Trophoblast cell (in vitro differentiated cells and primary cell): Measurements from ENCODE around the gene SEC16B.

ENCODE experiments used
- DNase-seq, 2 donors: peaks; one replicate each; pipeline ENCODE4 v3.0.0-alpha.2; 2016
- H2AFZ ChIP-seq: 2 replicates; pipeline ENCODE4 v1.6.1; 2013; ENCODE audit warnings: low read length, moderate library complexity, mild to moderate bottlenecking; ENCODE audit not compliant: insufficient read depth, poor library complexity
- H2AK5ac ChIP-seq: 2 replicates; pipeline ENCODE4 v1.6.1; 2013; ENCODE audit warnings: mild to moderate bottlenecking, low read length
- H2BK120ac ChIP-seq: 2 replicates; pipeline ENCODE4 v1.6.1; 2013; ENCODE audit warnings: low read length, mild to moderate bottlenecking, moderate library complexity; ENCODE audit not compliant: insufficient read depth, poor library complexity
- H2BK12ac ChIP-seq: 2 replicates; pipeline ENCODE4 v1.6.1; 2013; ENCODE audit warnings: mild to moderate bottlenecking, low read length, moderate library complexity
- H2BK5ac ChIP-seq: 2 replicates; pipeline ENCODE4 v1.6.1; 2013; ENCODE audit warnings: low read length, low read depth, moderate library complexity, mild to moderate bottlenecking; ENCODE audit not compliant: poor library complexity
- H3K14ac ChIP-seq: 2 replicates; pipeline ENCODE4 v1.6.1; 2013; ENCODE audit warnings: mild to moderate bottlenecking, low read length
- H3K18ac ChIP-seq: 2 replicates; pipeline ENCODE4 v1.6.1; 2013; ENCODE audit warnings: mild to moderate bottlenecking, low read length
- H3K23ac ChIP-seq: 2 replicates; pipeline ENCODE4 v1.6.1; 2013; ENCODE audit warnings: low read length
- H3K27ac ChIP-seq: 2 replicates; pipeline ENCODE4 v1.5.1; 2013; ENCODE audit warnings: low read depth, mild to moderate bottlenecking, inconsistent platforms, low read length, moderate library complexity
- H3K27me3 ChIP-seq: 2 replicates; pipeline ENCODE4 v1.6.1; 2013; ENCODE audit warnings: inconsistent platforms, mild to moderate bottlenecking, low read length, moderate library complexity; ENCODE audit not compliant: insufficient read depth
- H3K36me3 ChIP-seq, 2 experiments: 1 replicate in 1 of 2; 2 replicates in 1 of 2; pipeline ENCODE4 v1.6.1; 2013; ENCODE audit warnings: low read length in 2 of 2, mild to moderate bottlenecking in 2 of 2, moderate library complexity in 1 of 2; ENCODE audit not compliant: insufficient read depth in 2 of 2, control insufficient read depth in 1 of 2
- H3K4ac ChIP-seq: 2 replicates; pipeline ENCODE4 v1.6.1; 2013; ENCODE audit warnings: low read depth, mild to moderate bottlenecking, low read length, moderate library complexity
- H3K4me1 ChIP-seq, 2 experiments: 1 replicate in 1 of 2; 2 replicates in 1 of 2; pipeline ENCODE4 v1.6.1; 2013; ENCODE audit warnings: low read length in 2 of 2, mild to moderate bottlenecking in 2 of 2, moderate library complexity in 1 of 2; ENCODE audit not compliant: insufficient read depth in 2 of 2, control insufficient read depth in 1 of 2
- H3K4me2 ChIP-seq: 2 replicates; pipeline ENCODE4 v1.6.1; 2013; ENCODE audit warnings: inconsistent platforms, mild to moderate bottlenecking, low read length, moderate library complexity
- H3K4me3 ChIP-seq: 2 replicates; pipeline ENCODE4 v1.5.1; 2013; ENCODE audit warnings: mild to moderate bottlenecking, low read depth, low read length, inconsistent platforms
- H3K79me1 ChIP-seq: one replicate; pipeline ENCODE4 v1.6.1; 2013; ENCODE audit warnings: low read length
- H3K79me2 ChIP-seq: 2 replicates; pipeline ENCODE4 v1.6.1; 2013; ENCODE audit warnings: low read length, mild to moderate bottlenecking; ENCODE audit not compliant: control insufficient read depth, insufficient read depth, poor library complexity
- H3K9ac ChIP-seq: 2 replicates; pipeline ENCODE4 v1.6.1; 2013; ENCODE audit warnings: mild to moderate bottlenecking, low read length
- H3K9me3 ChIP-seq: 2 replicates; pipeline ENCODE4 v1.6.1; 2013; ENCODE audit warnings: low read depth, mild to moderate bottlenecking, control low read depth, inconsistent platforms, low read length; ENCODE audit not compliant: insufficient read depth
- H4K12ac ChIP-seq: 2 replicates; pipeline ENCODE4 v1.6.1; 2013; ENCODE audit warnings: low read depth, mild to moderate bottlenecking, low read length, moderate library complexity
- H4K8ac ChIP-seq: 2 replicates; pipeline ENCODE4 v1.6.1; 2013; ENCODE audit warnings: low read depth, mild to moderate bottlenecking, low read length, moderate library complexity
- H4K91ac ChIP-seq: one replicate; pipeline ENCODE4 v1.6.1; 2013; ENCODE audit warnings: low read depth, mild to moderate bottlenecking, low read length, moderate library complexity
- WGBS: extraction: QIAGEN DNeasy Blood & Tissue Kit; methylation state at CpG from one replicate; pipeline ENCODE4 v1.1.7; 2013; ENCODE audit warnings: missing lambda C conversion rate; ENCODE audit not compliant: insufficient read length, insufficient coverage; ENCODE audit errors: extremely low coverage; 5-methylcytosine and 5-hydroxymethylcytosine counted together

The SEC16B gene

DNA sequence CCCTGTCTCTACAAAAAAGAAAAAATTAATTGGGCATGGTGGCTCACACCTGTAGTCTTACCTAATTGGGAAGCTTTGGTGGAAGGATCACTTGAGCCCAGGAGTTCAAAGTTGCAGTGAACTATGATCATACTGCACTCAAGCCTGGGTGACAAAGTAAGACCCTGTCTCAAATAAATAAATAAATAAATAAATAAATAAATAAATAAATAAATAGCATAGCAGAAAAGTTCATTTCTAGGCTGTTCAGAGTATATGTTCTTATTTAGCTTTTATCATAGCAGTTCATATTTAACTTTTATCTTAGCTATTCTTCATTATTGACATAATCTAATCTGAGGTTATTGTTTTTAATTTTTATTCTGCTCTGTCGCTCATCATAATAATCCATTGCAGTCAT, 8.7 kb upstream of the SEC16B start:
- Histone ChIP-seq H3K18ac (no peak overlapping the region), H2BK12ac (no peak overlapping the region), H3K9me3 (no peaks in the 10 kb centered on the region), H3K14ac (no peak overlapping the region), H3K9ac (no peak overlapping the region), H4K91ac (no peak overlapping the region), H3K4me2 (no peak overlapping the region), H3K79me1 (no peaks in the 10 kb centered on the region), H3K4me1 (peaks cover 0 to 6% of the 10 kb centered on the region in 2 experiments), H4K8ac (no peak overlapping the region), H3K36me3 (no peaks in the 10 kb centered on the region), H3K27me3 (no peaks in the 10 kb centered on the region), H3K4me3 (no peak overlapping the region), H4K12ac (no peak overlapping the region), H2BK120ac (no peak overlapping the region), H2BK5ac (no peak overlapping the region), H2AFZ (no peak overlapping the region), H3K27ac (no peak overlapping the region), H3K4ac (no peak overlapping the region), H3K23ac (no peak overlapping the region), H3K79me2 (no peaks in the 10 kb centered on the region), H2AK5ac (no peak overlapping the region)
- WGBS: no CpG with 5 or more reads among the region's 1 CpG
- no peak for DNase-seq

DNA sequence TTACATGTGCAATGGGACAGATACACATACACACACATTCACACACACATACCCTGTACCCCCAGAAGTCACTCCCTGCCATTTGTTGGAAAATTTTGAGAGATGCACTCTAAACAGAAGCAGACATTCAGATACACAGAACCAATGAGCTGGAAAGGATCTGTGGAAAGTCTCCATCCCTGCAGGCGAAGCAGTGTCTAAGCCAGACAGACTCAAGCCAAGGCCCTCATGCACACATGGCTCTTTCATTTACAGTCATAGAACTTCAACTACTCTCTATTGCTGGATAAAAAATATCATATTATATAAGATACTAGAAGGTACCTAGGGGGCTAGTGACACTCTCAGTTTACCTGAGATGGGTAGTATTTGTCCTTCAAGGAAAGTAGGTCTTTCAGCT, 7.3 kb upstream of the SEC16B start:
- no peaks in the 10 kb centered on the region for H3K9me3 ChIP-seq

DNA sequence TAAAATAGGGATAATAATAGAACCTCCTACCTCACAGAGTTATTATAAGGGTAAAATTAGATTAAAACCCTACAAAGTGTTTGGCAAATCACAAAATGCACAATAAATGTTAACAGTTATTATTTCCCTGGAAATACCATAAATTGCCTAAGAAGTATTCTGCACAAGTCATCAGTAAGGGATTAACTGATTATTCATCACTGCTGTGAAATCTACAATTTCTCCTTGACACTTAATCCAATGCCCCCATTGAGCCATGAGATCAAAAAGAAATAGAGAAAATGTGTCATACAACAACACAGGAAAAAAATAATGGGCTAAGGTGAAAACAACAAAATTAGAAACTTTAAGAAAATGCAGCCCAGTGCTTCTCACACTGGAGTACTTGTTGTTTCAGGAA, 6.7 kb upstream of the SEC16B start:
- H3K4me1 ChIP-seq: peaks cover 0 to 6% of the 10 kb centered on the region in 2 experiments
- H4K8ac ChIP-seq: no peak overlapping the region

More for the DNA sequence above, 7.3 kb upstream of the SEC16B start:
- H3K23ac ChIP-seq: no peak overlapping the region
- H3K14ac ChIP-seq: no peak overlapping the region
- H3K27me3 ChIP-seq: no peaks in the 10 kb centered on the region
- H3K9ac ChIP-seq: no peak overlapping the region
- no peak overlapping the region for H2BK120ac ChIP-seq
- H2AFZ ChIP-seq: no peak overlapping the region
- H3K4me2 ChIP-seq: no peak overlapping the region
- H2BK5ac ChIP-seq: no peak overlapping the region
- no peak overlapping the region for H3K27ac ChIP-seq
- H2AK5ac ChIP-seq: no peak overlapping the region
- H2BK12ac ChIP-seq: no peak overlapping the region
- no peaks in the 10 kb centered on the region for H3K36me3 ChIP-seq
- H4K91ac ChIP-seq: no peak overlapping the region
- H4K12ac ChIP-seq: no peak overlapping the region
- no peak overlapping the region for H4K8ac ChIP-seq
- H3K79me2 ChIP-seq: no peaks in the 10 kb centered on the region
- DNase-seq: no peak
- WGBS: no CpG with 5 or more reads among the region's 1 CpG
- H3K4me3 ChIP-seq: no peak overlapping the region
- H3K4me1 ChIP-seq: peaks cover 0 to 6% of the 10 kb centered on the region in 2 experiments
- no peak overlapping the region for H3K4ac ChIP-seq
- H3K79me1 ChIP-seq: no peaks in the 10 kb centered on the region
- no peak overlapping the region for H3K18ac ChIP-seq

DNA sequence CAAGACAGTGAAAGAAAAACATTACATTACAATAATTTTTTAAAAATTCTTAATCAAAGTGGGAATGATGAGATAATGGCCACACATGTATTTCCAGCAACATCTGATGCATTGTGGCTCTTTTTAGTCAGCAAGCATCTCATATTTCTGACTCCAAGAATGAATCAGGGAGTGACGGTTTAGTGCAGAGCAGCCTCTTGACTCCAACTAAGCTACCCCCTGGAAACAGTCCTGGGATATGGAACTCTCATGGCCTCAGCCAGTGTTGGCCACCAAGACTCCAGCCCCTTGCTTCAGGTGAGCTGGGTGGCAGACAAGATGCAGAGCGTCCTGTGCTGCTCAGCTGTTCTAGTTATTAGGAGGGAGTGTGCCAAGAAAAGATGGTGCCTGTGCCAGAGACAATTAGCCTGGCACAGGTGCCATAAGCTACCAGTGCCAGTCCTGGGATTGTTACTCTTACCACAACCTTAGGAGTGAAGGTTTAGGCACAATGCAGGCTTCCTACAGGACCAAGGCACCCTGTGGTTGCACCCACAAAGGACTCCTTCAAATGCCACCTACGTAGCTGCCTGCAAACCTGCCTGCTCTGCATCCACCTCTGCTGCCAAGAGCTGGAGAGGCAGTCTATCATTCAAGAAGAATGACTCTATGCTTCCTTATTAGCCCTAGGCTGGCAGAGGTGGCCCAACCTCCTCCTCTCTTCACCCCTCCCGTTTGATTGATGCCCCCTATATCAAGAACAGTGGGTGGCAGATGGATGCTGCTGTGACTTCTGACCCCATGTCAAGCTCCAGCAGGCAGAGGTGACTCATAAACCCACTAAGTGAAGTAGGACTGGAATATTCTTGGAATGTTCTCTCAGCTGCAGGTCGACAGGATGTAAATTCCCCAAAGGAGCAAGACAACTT, 6.0 kb upstream of the SEC16B start:
- no peaks in the 10 kb centered on the region for H3K27me3 ChIP-seq
- H4K91ac ChIP-seq: no peak overlapping the region
- WGBS: no CpG with 5 or more reads among the region's 5 CpGs
- H4K8ac ChIP-seq: no peak overlapping the region
- no peak overlapping the region for H3K4ac ChIP-seq
- H3K79me1 ChIP-seq: no peaks in the 10 kb centered on the region
- H3K9ac ChIP-seq: no peak overlapping the region
- H3K9me3 ChIP-seq: no peaks in the 10 kb centered on the region
- no peak overlapping the region for H2BK12ac ChIP-seq
- H2AK5ac ChIP-seq: no peak overlapping the region
- H3K27ac ChIP-seq: no peak overlapping the region
- no peak overlapping the region for H2BK5ac ChIP-seq
- no peak overlapping the region for H3K14ac ChIP-seq
- no peaks in the 10 kb centered on the region for H3K79me2 ChIP-seq
- no peak overlapping the region for H2BK120ac ChIP-seq
- no peak overlapping the region for H2AFZ ChIP-seq
- no peak overlapping the region for H3K23ac ChIP-seq
- peaks cover 0 to 6% of the 10 kb centered on the region in 2 experiments for H3K4me1 ChIP-seq
- no peak overlapping the region for H4K12ac ChIP-seq
- no peak overlapping the region for H3K18ac ChIP-seq
- H3K36me3 ChIP-seq: no peaks in the 10 kb centered on the region
- no peak overlapping the region for H3K4me3 ChIP-seq
- DNase-seq: peak in 1 of 2 donors; percentile 46
- H3K4me2 ChIP-seq: no peak overlapping the region

More for the DNA sequence above, 6.7 kb upstream of the SEC16B start:
- Histone ChIP-seq H3K14ac (no peak overlapping the region), H2AFZ (no peak overlapping the region), H3K79me2 (no peaks in the 10 kb centered on the region), H3K4me3 (no peak overlapping the region), H4K12ac (no peak overlapping the region), H3K27ac (no peak overlapping the region), H3K4me2 (no peak overlapping the region), H3K27me3 (no peaks in the 10 kb centered on the region), H3K36me3 (no peaks in the 10 kb centered on the region), H2BK5ac (no peak overlapping the region), H2BK120ac (no peak overlapping the region), H3K23ac (no peak overlapping the region), H4K91ac (no peak overlapping the region), H3K18ac (no peak overlapping the region), H2AK5ac (no peak overlapping the region), H2BK12ac (no peak overlapping the region), H3K79me1 (no peaks in the 10 kb centered on the region), H3K9me3 (no peaks in the 10 kb centered on the region), H3K9ac (no peak overlapping the region), H3K4ac (no peak overlapping the region)
- DNase-seq: no peak
